Measurements from ENCODE around the gene DENND1A.

DNA sequence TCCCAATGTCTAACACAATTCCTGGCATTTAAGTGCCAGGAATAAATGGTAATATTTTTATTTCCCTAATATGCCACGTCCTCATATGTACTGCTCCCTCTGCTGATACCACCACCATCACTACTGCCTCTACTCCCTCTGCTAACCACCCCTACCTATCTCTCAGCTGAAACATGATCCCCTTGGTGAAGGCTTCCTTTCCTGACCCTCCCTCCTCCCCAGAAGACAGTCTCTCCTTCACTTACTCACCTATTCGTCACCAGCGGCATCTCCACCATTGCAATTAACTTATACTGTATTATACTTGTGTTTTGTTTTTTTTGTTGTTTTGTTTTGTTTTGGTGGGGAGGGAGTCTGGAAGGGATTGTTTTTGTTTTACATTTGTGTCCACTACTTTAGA lies 4.8 kb downstream of the DENND1A start:
- no peak for TF ChIP-seq POLR2A (IDR thresholded peaks at IDR 0.05)
- TF ChIP-seq, protein P1, sequence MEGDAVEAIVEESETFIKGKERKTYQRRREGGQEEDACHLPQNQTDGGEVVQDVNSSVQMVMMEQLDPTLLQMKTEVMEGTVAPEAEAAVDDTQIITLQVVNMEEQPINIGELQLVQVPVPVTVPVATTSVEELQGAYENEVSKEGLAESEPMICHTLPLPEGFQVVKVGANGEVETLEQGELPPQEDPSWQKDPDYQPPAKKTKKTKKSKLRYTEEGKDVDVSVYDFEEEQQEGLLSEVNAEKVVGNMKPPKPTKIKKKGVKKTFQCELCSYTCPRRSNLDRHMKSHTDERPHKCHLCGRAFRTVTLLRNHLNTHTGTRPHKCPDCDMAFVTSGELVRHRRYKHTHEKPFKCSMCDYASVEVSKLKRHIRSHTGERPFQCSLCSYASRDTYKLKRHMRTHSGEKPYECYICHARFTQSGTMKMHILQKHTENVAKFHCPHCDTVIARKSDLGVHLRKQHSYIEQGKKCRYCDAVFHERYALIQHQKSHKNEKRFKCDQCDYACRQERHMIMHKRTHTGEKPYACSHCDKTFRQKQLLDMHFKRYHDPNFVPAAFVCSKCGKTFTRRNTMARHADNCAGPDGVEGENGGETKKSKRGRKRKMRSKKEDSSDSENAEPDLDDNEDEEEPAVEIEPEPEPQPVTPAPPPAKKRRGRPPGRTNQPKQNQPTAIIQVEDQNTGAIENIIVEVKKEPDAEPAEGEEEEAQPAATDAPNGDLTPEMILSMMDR (IDR thresholded peaks at IDR 0.05), result no peak
- no peak for TF ChIP-seq EP300 (IDR thresholded peaks at IDR 0.05)
